HUES48 (cell line): Measurements from ENCODE around the gene SEMA6A.
"Not testable (repeated sequence)": the region's sequence is repeated elsewhere in the genome, so short reads cannot be mapped to it uniquely, and the experiment has no call there.

Experiments
- H3K27ac ChIP-seq: one replicate; pipeline ENCODE4 v1.7.0; 2013; ENCODE audit warnings: low read depth, low read length, inconsistent platforms
- H3K27me3 ChIP-seq: 2 replicates; pipeline ENCODE4 v1.6.1; 2013; ENCODE audit warnings: mild to moderate bottlenecking, low read length; ENCODE audit not compliant: control insufficient read depth, insufficient read depth
- H3K36me3 ChIP-seq: 2 replicates; pipeline ENCODE4 v1.6.1; 2013; ENCODE audit warnings: low read length; ENCODE audit not compliant: control insufficient read depth, insufficient read depth
- H3K4me1 ChIP-seq: 2 replicates; pipeline ENCODE4 v1.6.1; 2013; ENCODE audit warnings: mild to moderate bottlenecking, low read length; ENCODE audit not compliant: control insufficient read depth, insufficient read depth
- H3K4me3 ChIP-seq: 2 replicates; pipeline ENCODE4 v1.5.1; 2013; ENCODE audit warnings: mild to moderate bottlenecking, low read depth, low read length
- H3K9ac ChIP-seq: 2 replicates; pipeline ENCODE4 v1.6.1; 2013; ENCODE audit warnings: mild to moderate bottlenecking, low read depth, low read length, moderate library complexity
- H3K9me3 ChIP-seq: 2 replicates; pipeline ENCODE4 v1.6.1; 2013; ENCODE audit warnings: low read length; ENCODE audit not compliant: control insufficient read depth, insufficient read depth

SEMA6A gene

GRCh38 chr5:116546743-116547124 is 27.9 kb downstream of the SEMA6A start:
- Histone ChIP-seq H3K9me3 (peaks cover 10% of the 10 kb centered on the region), H3K4me1 (peaks cover 19% of the 10 kb centered on the region), H3K27me3 (no peaks in the 10 kb centered on the region), H3K9ac (no peak overlapping the region), H3K4me3 (no peak overlapping the region), H3K36me3 (peaks cover 38% of the 10 kb centered on the region), H3K27ac (no peak overlapping the region)

GRCh38 chr5:116546033-116546742 is 28.4 kb downstream of the SEMA6A start:
- H3K9ac ChIP-seq, result no peak overlapping the region
- H3K36me3 ChIP-seq, result peaks cover 38% of the 10 kb centered on the region
- H3K4me1 ChIP-seq, result peaks cover 14% of the 10 kb centered on the region
- H3K27ac ChIP-seq, result peak overlapping the region; percentile 21
- peaks cover 10% of the 10 kb centered on the region for H3K9me3 ChIP-seq
- no peaks in the 10 kb centered on the region for H3K27me3 ChIP-seq
- H3K4me3 ChIP-seq, result no peak overlapping the region

GRCh38 chr5:116545465-116545864 is 29.2 kb downstream of the SEMA6A start:
- not testable (repeated sequence) for H3K4me3 ChIP-seq, H3K4me1 ChIP-seq, H3K9ac ChIP-seq, H3K27ac ChIP-seq, H3K9me3 ChIP-seq, H3K27me3 ChIP-seq
- peaks cover 43% of the 10 kb centered on the region for H3K36me3 ChIP-seq

GRCh38 chr5:116544531-116545241 is 29.9 kb downstream of the SEMA6A start:
- Histone ChIP-seq H3K36me3 (peaks cover 39% of the 10 kb centered on the region), H3K9ac (no peak overlapping the region), H3K27me3 (no peaks in the 10 kb centered on the region), H3K9me3 (peaks cover 10% of the 10 kb centered on the region), H3K4me1 (peaks cover under 1% of the 10 kb centered on the region), H3K27ac (peak overlapping the region; percentile 30), H3K4me3 (no peak overlapping the region)

GRCh38 chr5:116543501-116543900 is 31.1 kb downstream of the SEMA6A start:
- Histone ChIP-seq H3K27me3 (no peaks in the 10 kb centered on the region), H3K36me3 (peaks cover 36% of the 10 kb centered on the region), H3K4me3 (no peak overlapping the region), H3K27ac (no peak overlapping the region), H3K9me3 (peaks cover 10% of the 10 kb centered on the region), H3K4me1 (peaks cover 3% of the 10 kb centered on the region; the same call in 1 of the 2 replicates), H3K9ac (no peak overlapping the region)

- Histone ChIP-seq H3K4me1 (peaks cover 4% of the 10 kb centered on the region; the same call in 1 of the 2 replicates), H3K27ac (no peak overlapping the region), H3K27me3 (no peaks in the 10 kb centered on the region), H3K9ac (no peak overlapping the region), H3K4me3 (no peak overlapping the region), H3K36me3 (peaks cover 27% of the 10 kb centered on the region), H3K9me3 (peaks cover 10% of the 10 kb centered on the region)
These were observed 32.0 kb downstream of the SEMA6A start for GRCh38 chr5:116542619-116543018.

GRCh38 chr5:116539222-116539621 is 35.4 kb downstream of the SEMA6A start:
- peaks cover 37% of the 10 kb centered on the region for H3K4me1 ChIP-seq
- H3K4me3 ChIP-seq, result no peak overlapping the region
- no peaks in the 10 kb centered on the region for H3K9me3 ChIP-seq
- no peak overlapping the region for H3K27ac ChIP-seq
- H3K36me3 ChIP-seq, result peaks cover 33% of the 10 kb centered on the region; the same call in 1 of the 2 replicates
- no peak overlapping the region for H3K9ac ChIP-seq
- H3K27me3 ChIP-seq, result no peaks in the 10 kb centered on the region

GRCh38 chr5:116536316-116537083 is 38.1 kb downstream of the SEMA6A start:
- no peak overlapping the region for H3K9ac ChIP-seq
- H3K4me1 ChIP-seq, result peaks cover 63% of the 10 kb centered on the region
- H3K4me3 ChIP-seq, result no peak overlapping the region
- peaks cover 31% of the 10 kb centered on the region; the same call in 1 of the 2 replicates for H3K36me3 ChIP-seq
- H3K27me3 ChIP-seq, result no peaks in the 10 kb centered on the region
- H3K27ac ChIP-seq, result no peak overlapping the region
- H3K9me3 ChIP-seq, result no peaks in the 10 kb centered on the region

GRCh38 chr5:116534964-116535651 is 39.5 kb downstream of the SEMA6A start:
- Histone ChIP-seq H3K27me3 (no peaks in the 10 kb centered on the region), H3K27ac (no peak overlapping the region), H3K36me3 (peaks cover 23% of the 10 kb centered on the region; the same call in 1 of the 2 replicates), H3K9ac (no peak overlapping the region), H3K4me1 (peaks cover 74% of the 10 kb centered on the region), H3K4me3 (no peak overlapping the region), H3K9me3 (no peaks in the 10 kb centered on the region)

GRCh38 chr5:116532762-116533525 is 41.7 kb downstream of the SEMA6A start:
- Histone ChIP-seq H3K27ac (no peak overlapping the region), H3K27me3 (no peaks in the 10 kb centered on the region), H3K4me3 (no peak overlapping the region), H3K9me3 (no peaks in the 10 kb centered on the region), H3K36me3 (peaks cover 23% of the 10 kb centered on the region; the same call in 1 of the 2 replicates), H3K4me1 (peaks cover 93% of the 10 kb centered on the region), H3K9ac (no peak overlapping the region)
